ENCODE data around the gene CYTH2. TPM values are rescaled to one million over a fixed set of nuclear protein-coding genes. Genes with fewer than 3 reads are reported as not detected.
"Not testable (repeated sequence)": the region's sequence is repeated elsewhere in the genome, so short reads cannot be mapped to it uniquely, and the experiment has no call there.

CYTH2 gene
- polyA plus RNA-seq, 1 experiment, result 65.8 TPM

- no peaks in the 10 kb centered on the region for H3K36me3 ChIP-seq (ENCODE audit: control insufficient read depth, insufficient read depth, low read length)
- no peak for DNase-seq (ENCODE audit: low read depth)
- H3K4me3 ChIP-seq (ENCODE audit: low read depth, low read length), result no peak overlapping the region
- peaks cover 21% of the 10 kb centered on the region for H3K27me3 ChIP-seq (ENCODE audit: control insufficient read depth, insufficient read depth, low read length)
- ChIA-PET CTCF (interaction anchor here (0.6 to 1.6 kb wide), 2 partner anchors 9 to 71 kb away, joined by 3 to 6 read pairs; no protein-coding TSS in a partner anchor), POLR2A (interaction anchor here (0.6 kb wide), 1 partner anchor 21 kb away, joined by 3 read pairs; no protein-coding TSS in a partner anchor)
- no peak for TF ChIP-seq CTCF (IDR thresholded peaks at IDR 0.05; ENCODE audit: insufficient read depth, low read depth, low read length)
These were observed 44.9 kb downstream of the CYTH2 start for GRCh38 chr19:48514123-48514458.

- no peak for DNase-seq (ENCODE audit: low read depth)
- POLR2A ChIA-PET, result no interaction called here
- Histone ChIP-seq H3K27me3 (ENCODE audit: control insufficient read depth, insufficient read depth, low read length) (peaks cover 17% of the 10 kb centered on the region), H3K4me3 (ENCODE audit: low read depth, low read length) (no peak overlapping the region), H3K36me3 (ENCODE audit: control insufficient read depth, insufficient read depth, low read length) (no peaks in the 10 kb centered on the region)
- CTCF ChIA-PET, result interaction anchor here (0.8 to 2.4 kb wide), 3 partner anchors 9 to 68 kb away, joined by 3 to 7 read pairs (median 4); no protein-coding TSS in a partner anchor
- TF ChIP-seq CTCF (IDR thresholded peaks at IDR 0.05; ENCODE audit: insufficient read depth, low read depth, low read length), result no peak
These were observed 47.4 kb downstream of the CYTH2 start for GRCh38 chr19:48516536-48516935.

GRCh38 chr19:48518207-48518606, 49.0 kb downstream of the CYTH2 start:
- no peaks in the 10 kb centered on the region for H3K36me3 ChIP-seq (ENCODE audit: control insufficient read depth, insufficient read depth, low read length)
- DNase-seq (ENCODE audit: low read depth), result no peak
- ChIA-PET CTCF (interaction anchor here (0.6 to 1.2 kb wide), 2 partner anchors 70 to 177 kb away, joined by 3 to 5 read pairs; no protein-coding TSS in a partner anchor), POLR2A (interaction anchor here (0.6 kb wide), 1 partner anchor 10 kb away, joined by 3 read pairs; no protein-coding TSS in a partner anchor)
- no peak for TF ChIP-seq CTCF (IDR thresholded peaks at IDR 0.05; ENCODE audit: insufficient read depth, low read depth, low read length)
- peaks cover 2% of the 10 kb centered on the region; the same call in 1 of the 2 replicates for H3K27me3 ChIP-seq (ENCODE audit: control insufficient read depth, insufficient read depth, low read length)
- no peak overlapping the region for H3K4me3 ChIP-seq (ENCODE audit: low read depth, low read length)

- H3K4me3 ChIP-seq (ENCODE audit: low read depth, low read length); POLR2A ChIA-PET; H3K36me3 ChIP-seq (ENCODE audit: control insufficient read depth, insufficient read depth, low read length); H3K27me3 ChIP-seq (ENCODE audit: control insufficient read depth, insufficient read depth, low read length); DNase-seq (ENCODE audit: low read depth): not testable (repeated sequence)
- CTCF ChIA-PET, result interaction anchor here (0.6 to 1.8 kb wide), 2 partner anchors 36 to 65 kb away, joined by 3 to 6 read pairs; no protein-coding TSS in a partner anchor
These were observed 50.3 kb downstream of the CYTH2 start for GRCh38 chr19:48519426-48519825.

GRCh38 chr19:48520134-48520533, 51.0 kb downstream of the CYTH2 start:
- no peak for DNase-seq (ENCODE audit: low read depth)
- CTCF ChIA-PET, result interaction anchor here (1.8 kb wide), 1 partner anchor 64 kb away, joined by 6 read pairs; no protein-coding TSS in a partner anchor
- no peak for TF ChIP-seq CTCF (IDR thresholded peaks at IDR 0.05; ENCODE audit: insufficient read depth, low read depth, low read length)
- no peak overlapping the region for H3K4me3 ChIP-seq (ENCODE audit: low read depth, low read length)
- no peaks in the 10 kb centered on the region; the same call in 1 of the 2 replicates for H3K36me3 ChIP-seq (ENCODE audit: control insufficient read depth, insufficient read depth, low read length)
- no peaks in the 10 kb centered on the region for H3K27me3 ChIP-seq (ENCODE audit: control insufficient read depth, insufficient read depth, low read length)
- POLR2A ChIA-PET, result no interaction called here

- no peak for TF ChIP-seq CTCF (IDR thresholded peaks at IDR 0.05; ENCODE audit: insufficient read depth, low read depth, low read length)
- CTCF ChIA-PET, result no interaction called here
- DNase-seq (ENCODE audit: low read depth), result no peak
- H3K27me3 ChIP-seq (ENCODE audit: control insufficient read depth, insufficient read depth, low read length), result no peaks in the 10 kb centered on the region
- H3K4me3 ChIP-seq (ENCODE audit: low read depth, low read length), result no peak overlapping the region
- POLR2A ChIA-PET, result no interaction called here
- H3K36me3 ChIP-seq (ENCODE audit: control insufficient read depth, insufficient read depth, low read length), result no peaks in the 10 kb centered on the region; the same call in 1 of the 2 replicates
These were observed 55.1 kb downstream of the CYTH2 start for GRCh38 chr19:48524221-48524620.
